Vagina (tissue), 2 donors: ENCODE data around the gene GBGT1.

ENCODE experiments used
- CTCF ChIP-seq, 3 experiments: fragments of 450-650 bp in 2 of 3; fragments of 200-600 bp in 1 of 3; sonication (generic) in 1 of 3; IDR thresholded peaks; one replicate each; pipeline ENCODE4 v1.5.1; 2017 to 2019; ENCODE audit warnings: antibody characterized with exemption in 3 of 3, mild to moderate bottlenecking in 2 of 3, moderate library complexity in 2 of 3
- POLR2A ChIP-seq, 2 donors: fragments of 450-650 bp; IDR thresholded peaks; one replicate each; pipeline ENCODE4 v1.6.1; 2017; ENCODE audit warnings: antibody characterized with exemption in 2 of 2, mild to moderate bottlenecking in 2 of 2, moderate library complexity in 2 of 2
- POLR2AphosphoS5 ChIP-seq, 2 donors: sonication (generic); formaldehyde crosslinking; IDR thresholded peaks; one replicate each; pipeline ENCODE4 v1.9.0; 2017; ENCODE audit warnings: antibody characterized with exemption in 2 of 2, mild to moderate bottlenecking in 2 of 2, low read depth in 1 of 2; ENCODE audit not compliant: insufficient read depth in 1 of 2

DNA sequence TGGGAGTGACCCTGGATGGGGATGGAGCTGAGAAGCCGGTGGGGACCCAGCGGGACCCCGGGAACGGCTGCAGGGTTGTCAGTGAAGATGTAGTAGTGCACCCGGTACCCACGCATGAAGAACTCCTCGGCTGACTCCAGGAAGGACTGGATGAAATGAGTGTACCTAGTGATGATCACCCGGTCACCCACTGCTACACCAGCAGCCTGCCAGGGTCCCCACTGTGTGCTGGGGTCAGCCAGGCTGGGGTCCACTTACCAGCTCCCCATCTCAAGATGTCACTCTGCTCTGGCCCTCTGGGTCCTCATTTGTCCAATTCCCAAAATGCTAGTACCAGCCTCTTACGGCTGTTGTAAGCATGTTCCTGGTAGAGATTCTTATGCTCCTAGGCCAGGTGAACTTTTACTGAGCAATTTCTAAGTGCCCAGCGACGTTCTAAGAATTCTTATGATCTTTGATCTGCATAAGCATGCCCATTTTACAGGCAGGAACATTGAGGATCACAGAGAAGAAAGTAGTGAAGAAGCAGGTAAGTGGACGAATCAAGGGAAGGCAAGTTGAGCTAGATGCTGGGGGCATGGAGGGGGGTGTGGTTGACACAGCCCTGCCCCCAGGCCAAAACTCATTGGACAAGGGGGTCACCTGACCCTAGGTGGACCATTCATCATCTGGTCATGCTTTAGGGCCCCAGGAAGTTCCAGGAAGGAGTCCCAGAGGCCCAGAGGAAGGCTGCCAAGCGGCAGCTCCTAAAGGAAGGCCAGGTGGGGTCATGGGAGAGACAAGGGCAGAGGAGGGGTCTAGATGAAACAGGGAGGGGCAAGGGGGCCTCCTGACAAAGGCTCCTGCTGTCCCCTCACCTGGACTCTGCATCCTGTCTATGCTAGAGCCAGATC, 9.4 kb downstream of the GBGT1 start:
- TF ChIP-seq CTCF (IDR thresholded peaks at IDR 0.05) = no peak
- TF ChIP-seq POLR2A (IDR thresholded peaks at IDR 0.05) = no peak
- TF ChIP-seq POLR2AphosphoS5 (IDR thresholded peaks at IDR 0.05; ENCODE audit: insufficient read depth in 1 of 2, low read depth in 1 of 2) = no peak
